ENCODE data around the gene SNX25.

Gene SNX25

DNA sequence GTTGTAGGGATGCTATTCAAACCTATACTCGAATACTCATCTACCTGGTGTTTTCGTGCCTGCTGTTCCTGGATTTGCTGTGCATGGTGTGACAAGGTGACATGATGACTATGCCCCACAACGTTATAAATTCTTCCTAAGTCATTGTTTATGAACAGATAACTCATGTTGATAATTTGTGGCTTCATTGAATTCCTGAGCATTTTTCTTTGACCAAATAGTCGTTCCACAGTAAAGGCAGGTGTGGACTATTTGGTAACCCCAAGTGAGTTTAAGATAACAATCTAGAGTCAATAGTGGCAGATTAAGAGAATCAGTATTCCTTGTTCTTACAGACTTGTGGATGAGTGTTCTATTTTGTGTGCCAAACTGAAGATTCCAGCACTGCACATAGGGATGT, 59.9 kb downstream of the SNX25 start:
- DNase-seq (ENCODE audit: low spot score): no peak

DNA sequence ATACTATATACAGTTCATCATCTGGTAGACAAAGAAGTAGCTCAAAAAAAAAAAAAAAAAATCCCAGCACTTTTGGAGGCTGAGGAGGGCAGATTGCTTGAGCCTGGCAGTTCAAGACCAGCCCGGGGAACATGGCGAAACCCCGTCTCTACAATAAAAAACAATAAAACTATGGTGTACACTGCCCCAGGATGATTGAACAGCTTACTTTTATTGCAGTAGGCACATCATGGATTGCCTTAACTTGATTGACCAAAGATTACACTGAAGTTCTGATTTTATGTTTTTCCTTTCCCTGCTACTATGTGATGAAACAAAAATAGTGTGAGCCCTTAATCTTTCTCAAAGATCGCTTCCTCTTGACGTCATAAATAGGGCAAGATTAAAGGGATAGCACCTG, 60.6 kb downstream of the SNX25 start:
- no peak for DNase-seq (ENCODE audit: low spot score)

DNA sequence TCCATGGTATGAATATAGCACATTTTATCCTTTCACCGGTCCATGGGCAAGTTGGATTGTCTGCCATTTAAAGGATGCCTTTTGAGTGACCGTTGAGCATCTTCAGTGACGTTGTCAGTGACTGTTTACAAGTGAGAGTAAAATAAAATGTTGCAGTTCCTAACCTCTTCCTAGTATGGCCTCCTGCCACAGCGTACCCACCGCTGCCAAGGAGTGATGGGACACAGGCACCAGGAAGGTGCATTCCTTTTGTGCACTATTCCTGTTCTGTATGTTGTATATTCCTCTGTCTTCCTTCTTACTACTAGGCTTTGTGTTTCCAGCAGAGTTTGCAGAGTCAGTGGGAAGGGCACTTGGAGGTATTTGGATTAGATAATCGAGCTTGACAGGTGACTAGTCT, 61.5 kb downstream of the SNX25 start:
- DNase-seq (ENCODE audit: low spot score): no peak

DNA sequence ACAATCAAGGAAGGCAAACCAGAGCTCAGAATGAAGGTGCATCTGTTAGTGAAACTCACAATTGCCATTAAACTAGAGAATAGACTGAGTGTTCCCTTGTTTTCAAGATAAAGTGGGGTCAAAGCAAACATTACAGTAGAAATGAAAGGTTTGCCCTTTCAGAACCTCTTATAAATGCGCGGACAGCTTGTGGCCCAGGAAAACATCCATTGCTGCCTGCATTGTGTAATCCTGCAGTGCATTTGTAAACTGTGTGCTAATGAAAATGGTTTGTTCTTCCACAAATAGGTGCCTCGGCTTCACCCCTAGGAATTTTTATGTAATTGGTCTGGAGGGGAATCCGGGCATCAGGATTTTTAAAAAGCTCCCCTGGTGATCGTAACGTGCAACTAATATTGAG, 62.8 kb downstream of the SNX25 start:
- DNase-seq (ENCODE audit: low spot score): no peak

DNA sequence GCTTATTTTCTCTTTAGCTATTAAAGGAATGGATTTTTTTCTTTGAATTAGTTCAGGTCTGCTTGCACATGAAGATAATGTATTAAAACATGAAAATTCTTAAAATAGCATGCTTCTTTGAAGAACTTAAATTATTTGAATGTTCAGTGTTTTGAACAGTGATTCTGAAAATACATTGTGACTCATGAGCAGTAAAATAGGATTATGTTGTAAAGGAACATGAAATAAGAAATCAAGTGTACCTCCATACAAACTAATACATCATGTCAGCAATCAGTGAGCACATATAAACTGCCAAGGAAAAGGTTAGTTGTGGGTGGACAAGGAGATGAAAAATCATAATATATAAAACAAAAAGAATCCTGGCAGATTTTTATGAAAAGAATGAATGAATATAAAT, 66.1 kb downstream of the SNX25 start:
- no peak for DNase-seq (ENCODE audit: low spot score)

- DNase-seq (ENCODE audit: low spot score): peak; percentile 16
Measured at GRCh38 chr4:185276036-185276435, 66.6 kb downstream of the SNX25 start.

DNA sequence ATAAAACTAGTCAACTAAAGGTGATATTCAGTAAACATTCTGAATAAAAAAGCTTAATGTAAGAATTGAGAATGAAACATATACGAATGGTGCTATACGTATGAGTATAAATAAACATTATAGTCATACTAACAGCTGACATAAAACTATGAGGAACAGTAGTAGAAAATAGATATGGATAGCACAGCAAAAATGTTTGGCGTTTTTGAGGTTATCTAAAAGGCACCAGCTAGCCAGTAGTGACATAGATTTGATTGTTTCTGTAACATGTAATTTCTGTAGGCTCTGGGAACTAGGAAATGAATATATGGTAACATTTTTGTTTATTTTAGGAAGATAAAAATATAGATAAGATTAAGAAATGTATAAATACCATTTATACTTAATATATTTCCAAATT, 69.3 kb downstream of the SNX25 start:
- DNase-seq (ENCODE audit: low spot score): no peak

DNA sequence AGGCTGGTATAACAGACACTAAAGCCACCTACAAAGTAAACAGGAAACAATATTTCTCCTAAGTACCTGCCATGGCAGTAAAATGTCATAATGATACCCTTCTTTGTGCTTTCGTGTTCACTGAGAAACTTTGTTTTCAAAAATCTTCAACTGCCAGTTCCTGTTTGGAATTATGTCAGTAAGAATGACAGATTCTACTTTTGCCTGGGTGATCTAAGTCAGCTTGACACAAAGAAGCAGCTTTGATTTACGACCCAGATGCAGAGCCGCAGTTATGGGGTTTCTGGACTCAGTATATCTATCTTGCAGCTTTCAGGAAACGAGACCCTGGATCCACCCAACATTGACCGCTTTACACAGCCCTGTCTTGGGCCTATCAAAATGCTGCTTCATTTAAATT, 71.2 kb downstream of the SNX25 start:
- no peak for DNase-seq (ENCODE audit: low spot score)

DNA sequence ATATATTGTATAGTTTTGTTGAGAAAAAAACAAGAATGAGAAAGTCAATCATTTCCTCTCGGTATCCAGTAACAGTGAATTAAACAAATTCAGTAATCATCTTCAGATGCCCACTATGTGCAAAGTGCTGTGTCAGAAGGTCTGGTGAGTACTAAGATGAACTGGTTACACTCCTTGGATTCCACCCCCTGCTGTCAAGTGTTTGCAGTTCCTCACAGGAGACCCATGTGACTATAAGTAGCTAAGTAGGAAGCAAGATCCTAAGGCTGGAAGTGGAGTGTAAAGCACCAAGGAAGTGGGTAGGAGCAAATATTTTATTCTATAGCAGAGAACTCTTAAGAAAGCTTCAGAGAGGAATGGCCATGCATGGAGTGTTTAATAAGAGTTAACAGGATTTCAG, 73.6 kb downstream of the SNX25 start:
- DNase-seq (ENCODE audit: low spot score): no peak

GRCh38 chr4:185283723-185284122, 74.3 kb downstream of the SNX25 start:
- peak; percentile 28 for DNase-seq (ENCODE audit: low spot score)

GRCh38 chr4:185285632-185286393, 76.4 kb downstream of the SNX25 start:
- no peak for DNase-seq (ENCODE audit: low spot score)

DNA sequence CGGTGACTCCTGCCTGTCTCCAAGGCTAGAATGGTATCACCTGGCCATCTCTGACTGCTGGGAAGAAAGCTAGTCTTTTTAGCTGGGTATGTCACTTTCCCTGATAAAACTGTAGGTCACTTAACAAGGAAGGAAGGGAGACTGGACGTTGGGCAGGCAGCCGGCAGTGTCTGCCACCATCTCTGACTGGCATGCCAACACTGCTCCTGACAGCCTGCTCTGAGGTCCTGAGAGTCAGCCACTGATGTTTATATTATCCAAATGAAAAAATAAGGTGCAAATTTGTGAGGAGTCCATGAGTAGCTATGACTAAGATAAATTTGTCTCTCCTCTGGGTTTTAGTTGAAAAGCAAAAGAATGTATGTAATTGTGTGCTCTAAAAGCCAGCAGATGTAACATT, 77.2 kb downstream of the SNX25 start:
- DNase-seq (ENCODE audit: low spot score): no peak

DNA sequence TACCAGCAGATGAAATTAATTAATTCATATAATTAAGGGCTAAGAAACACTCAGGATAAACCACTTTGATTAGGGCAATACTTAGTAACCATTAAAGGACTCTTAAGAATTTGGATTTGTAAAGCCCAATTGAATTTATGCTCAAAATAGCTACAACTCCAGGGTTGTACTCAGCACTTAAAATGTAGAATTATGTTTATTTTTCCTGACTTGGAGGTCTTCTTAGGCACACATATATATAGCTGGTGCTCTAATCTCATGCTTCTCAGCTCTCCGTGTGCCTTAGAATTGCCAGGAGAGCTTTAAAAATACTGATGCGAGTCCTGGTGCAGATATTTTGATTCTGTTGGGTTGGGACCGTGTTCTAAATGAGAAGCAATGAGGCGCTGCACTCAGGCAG, 77.6 kb downstream of the SNX25 start:
- DNase-seq (ENCODE audit: low spot score): no peak

DNA sequence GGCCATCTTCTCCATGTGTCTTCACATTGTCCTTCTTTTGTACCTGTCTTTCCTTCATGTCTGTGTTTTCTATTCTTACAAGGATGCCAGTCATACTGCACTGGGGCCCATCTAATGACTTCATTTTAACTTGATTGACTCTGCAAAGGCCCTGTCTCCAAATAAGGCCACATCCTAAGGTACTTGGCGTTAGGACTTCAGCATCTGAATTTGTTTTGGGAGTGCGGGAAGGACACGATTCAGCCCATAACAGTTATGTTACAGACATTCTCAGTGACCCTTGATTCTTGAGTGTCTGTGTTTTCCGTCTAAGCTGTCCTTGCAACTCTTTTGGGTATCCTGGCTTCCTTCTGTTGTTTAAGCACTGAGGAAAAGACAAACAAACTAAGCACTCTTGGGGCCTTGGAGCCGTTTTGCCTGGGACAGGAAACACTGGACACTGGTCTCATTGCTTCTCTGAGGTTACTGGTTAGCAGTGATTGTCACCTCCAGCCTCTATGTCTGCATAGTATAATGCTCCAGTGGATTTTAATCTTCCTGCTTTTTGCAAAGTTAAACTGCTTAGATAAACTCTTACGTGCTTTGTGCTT, 80.7 kb downstream of the SNX25 start:
- DNase-seq (ENCODE audit: low spot score): no peak

- no peak for DNase-seq (ENCODE audit: low spot score)
Measured at GRCh38 chr4:185290656-185291055, 81.3 kb downstream of the SNX25 start.

DNA sequence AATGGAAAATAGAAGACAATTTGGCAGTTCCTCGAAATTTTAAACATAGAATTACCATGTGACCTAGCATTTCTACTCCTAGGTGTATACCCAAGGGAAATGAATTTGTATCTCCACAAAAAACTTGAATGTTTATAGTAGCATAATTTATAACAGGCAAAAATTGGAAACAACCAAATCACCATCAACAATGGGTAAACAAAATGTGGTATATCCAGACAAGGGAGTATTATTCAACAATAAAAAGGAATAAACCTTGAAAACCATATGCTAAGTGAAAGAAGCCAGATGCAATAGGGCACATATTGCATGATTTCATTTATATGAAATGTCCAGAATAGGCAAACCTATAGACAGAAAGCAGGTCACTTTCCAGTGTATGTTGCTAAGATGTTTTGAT, 83.8 kb downstream of the SNX25 start:
- no peak for DNase-seq (ENCODE audit: low spot score)

- no peak for DNase-seq (ENCODE audit: low spot score)
Measured at GRCh38 chr4:185296665-185297460, 87.5 kb downstream of the SNX25 start.

DNA sequence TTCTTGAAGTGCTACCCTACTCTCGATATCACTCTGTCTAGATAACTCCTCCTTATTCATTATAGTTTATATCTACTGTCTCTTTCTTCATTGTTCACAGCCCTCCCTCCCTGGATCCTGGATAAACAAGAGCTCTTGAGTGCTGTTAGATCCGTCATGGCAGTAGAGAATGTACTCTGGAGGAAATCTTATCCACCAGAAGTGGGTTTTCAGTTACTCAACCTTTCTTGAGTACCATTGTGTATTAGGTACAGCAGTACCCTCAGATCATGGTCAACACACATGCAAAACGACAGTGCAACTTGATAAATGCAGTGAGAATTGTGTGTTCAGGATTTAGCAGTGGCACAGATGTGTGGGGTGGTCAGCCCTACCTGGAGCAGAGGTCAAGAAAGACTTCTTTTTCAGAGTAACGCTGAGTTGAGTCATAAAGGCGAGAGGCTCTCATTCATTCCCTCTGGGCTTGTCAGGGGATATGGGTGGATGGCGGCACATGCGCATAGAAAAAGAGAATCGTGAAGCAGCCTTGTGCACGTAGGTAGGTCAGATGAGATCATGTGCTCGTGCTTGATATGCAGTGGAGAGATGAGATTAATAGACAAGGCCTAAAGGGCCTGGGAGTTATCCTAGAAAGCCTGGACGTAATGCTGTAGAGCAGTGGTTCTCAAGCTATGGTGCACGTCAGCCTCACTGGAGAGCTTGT, 89.5 kb downstream of the SNX25 start:
- DNase-seq (ENCODE audit: low spot score): no peak

DNA sequence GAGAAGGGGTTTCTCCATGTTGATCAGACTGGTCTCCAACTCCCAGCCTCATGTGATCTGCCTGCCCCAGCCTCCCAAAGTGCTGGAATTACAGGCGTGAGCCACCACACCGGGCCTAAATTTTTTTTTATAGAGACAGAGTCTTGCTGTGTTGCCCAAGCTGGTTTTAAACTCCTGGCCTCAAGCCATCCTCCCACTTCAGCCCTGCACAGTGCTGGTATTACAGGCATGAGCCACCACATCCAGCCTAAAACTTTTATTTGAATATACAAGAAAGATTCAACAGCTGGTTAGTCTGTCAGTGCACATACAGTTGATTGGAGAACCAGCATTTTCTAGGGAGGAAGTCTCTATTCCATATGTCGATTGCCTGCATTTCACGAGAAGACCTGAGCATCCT, 95.1 kb downstream of the SNX25 start:
- DNase-seq (ENCODE audit: low spot score): no peak

- peak; percentile 20 for DNase-seq (ENCODE audit: low spot score)
Measured at GRCh38 chr4:185304944-185305690, 95.7 kb downstream of the SNX25 start.

GRCh38 chr4:185305979-185306442, 96.6 kb downstream of the SNX25 start:
- DNase-seq (ENCODE audit: low spot score): peak; percentile 89
